Hematopoietic multipotent progenitor cell treated with erythropoietin and hydrocortisone succinate and interleukin-3 and kit ligand, for 17 days (in vitro differentiated cells): Measurements from ENCODE around the gene NBPF6.
"Not testable (repeated sequence)": the region's sequence is repeated elsewhere in the genome, so short reads cannot be mapped to it uniquely, and the experiment has no call there.

Experiments
- DNase-seq: peaks from one replicate; pipeline ENCODE4 v3.0.0-alpha.2; 2015; ENCODE audit warnings: low spot score

NBPF6 gene

GRCh38 chr1:108450043-108450442, at the start of gene NBPF6:
Gene NBPF6, plus strand, starts transcription at chr1:108450343. Its CDS starts 259 bp downstream, at chr1:108450602.
- DNase-seq: not testable (repeated sequence)

- not testable (repeated sequence) for DNase-seq
Observed at GRCh38 chr1:108411098-108411833, 38.9 kb upstream of the NBPF6 start.

GRCh38 chr1:108420129-108420528, 30.0 kb upstream of the NBPF6 start:
- not testable (repeated sequence) for DNase-seq

- DNase-seq: not testable (repeated sequence)
Observed at GRCh38 chr1:108421061-108421916, 28.9 kb upstream of the NBPF6 start.

GRCh38 chr1:108426877-108427276, 23.3 kb upstream of the NBPF6 start:
- DNase-seq: not testable (repeated sequence)

GRCh38 chr1:108432002-108432401, 18.1 kb upstream of the NBPF6 start:
- DNase-seq: not testable (repeated sequence)

GRCh38 chr1:108433404-108433803, 16.7 kb upstream of the NBPF6 start:
- not testable (repeated sequence) for DNase-seq

- DNase-seq: not testable (repeated sequence)
Observed at GRCh38 chr1:108438536-108438935, 11.6 kb upstream of the NBPF6 start.

GRCh38 chr1:108454521-108454920, 4.4 kb downstream of the NBPF6 start:
- not testable (repeated sequence) for DNase-seq

GRCh38 chr1:108458661-108459060, 8.5 kb downstream of the NBPF6 start:
- DNase-seq: not testable (repeated sequence)

- not testable (repeated sequence) for DNase-seq
Observed at GRCh38 chr1:108461758-108462157, 11.6 kb downstream of the NBPF6 start.

- not testable (repeated sequence) for DNase-seq
Observed at GRCh38 chr1:108463962-108464361, 13.8 kb downstream of the NBPF6 start.

- DNase-seq: not testable (repeated sequence)
Observed at GRCh38 chr1:108466166-108466565, 16.0 kb downstream of the NBPF6 start.

GRCh38 chr1:108467155-108467554, 17.0 kb downstream of the NBPF6 start:
- DNase-seq: not testable (repeated sequence)

- DNase-seq: not testable (repeated sequence)
Observed at GRCh38 chr1:108470750-108471149, 20.6 kb downstream of the NBPF6 start.

GRCh38 chr1:108474516-108474915, 24.4 kb downstream of the NBPF6 start:
- not testable (repeated sequence) for DNase-seq

GRCh38 chr1:108478429-108479015, 28.4 kb downstream of the NBPF6 start:
- DNase-seq: no peak

- DNase-seq: no peak
Observed at GRCh38 chr1:108482708-108483107, 32.6 kb downstream of the NBPF6 start.

GRCh38 chr1:108485990-108486389, 35.8 kb downstream of the NBPF6 start:
- not testable (repeated sequence) for DNase-seq

- not testable (repeated sequence) for DNase-seq
Observed at GRCh38 chr1:108486707-108487106, 36.6 kb downstream of the NBPF6 start.

- DNase-seq: not testable (repeated sequence)
Observed at GRCh38 chr1:108495008-108495407, 44.9 kb downstream of the NBPF6 start.

- DNase-seq: not testable (repeated sequence)
Observed at GRCh38 chr1:108496856-108497255, 46.7 kb downstream of the NBPF6 start.
